Small intestine (tissue), 7 donors: Measurements from ENCODE around the gene LMAN1. TPM values are rescaled to one million over a fixed set of nuclear protein-coding genes. Genes with fewer than 3 reads are reported as not detected.

Experiments
- DNase-seq, 2 donors: peaks; one replicate each; pipeline versions ENCODE4 v3.0.0 to v3.0.0-alpha.2; 2013
- FAIRE-seq: peaks from 2 replicates; lab custom pipeline; 2012; peaks lifted over from hg19 to GRCh38; lab: Jason Lieb, UNC
- H3K27ac ChIP-seq, 3 donors: one replicate each; pipeline ENCODE4 v1.5.1; 2013; ENCODE audit warnings: low read length in 2 of 3, mild to moderate bottlenecking in 2 of 3, control low read depth in 1 of 3, inconsistent platforms in 1 of 3, low read depth in 1 of 3, moderate library complexity in 1 of 3
- H3K27me3 ChIP-seq, 3 donors: one replicate each; pipeline ENCODE4 v1.6.1; 2013; ENCODE audit warnings: low read length in 3 of 3, inconsistent platforms in 1 of 3; ENCODE audit not compliant: control insufficient read depth in 3 of 3, insufficient read depth in 3 of 3
- H3K36me3 ChIP-seq, 3 donors: one replicate each; pipeline ENCODE4 v1.6.1; 2013; ENCODE audit warnings: low read length in 3 of 3, inconsistent platforms in 1 of 3, low read depth in 1 of 3, mild to moderate bottlenecking in 1 of 3, moderate library complexity in 1 of 3; ENCODE audit not compliant: control insufficient read depth in 3 of 3, insufficient read depth in 2 of 3
- H3K4me1 ChIP-seq, 3 donors: one replicate each; pipeline ENCODE4 v1.6.1; 2013; ENCODE audit warnings: low read length in 2 of 3, inconsistent platforms in 1 of 3, low read depth in 1 of 3, mild to moderate bottlenecking in 1 of 3, moderate library complexity in 1 of 3; ENCODE audit not compliant: control insufficient read depth in 3 of 3, insufficient read depth in 2 of 3
- H3K4me3 ChIP-seq, 3 donors: one replicate each; pipeline ENCODE4 v1.5.1; 2013; ENCODE audit warnings: low read length in 3 of 3, control low read depth in 1 of 3, inconsistent platforms in 1 of 3, low read depth in 1 of 3, mild to moderate bottlenecking in 1 of 3, moderate library complexity in 1 of 3
- H3K9me3 ChIP-seq, 2 donors: one replicate each; pipeline ENCODE4 v1.6.1; 2013; ENCODE audit warnings: low read depth in 1 of 2, low read length in 1 of 2; ENCODE audit not compliant: control insufficient read depth in 2 of 2, insufficient read depth in 1 of 2
- WGBS, 3 donors: extraction: QIAGEN DNeasy Blood & Tissue Kit; methylation state at CpG; one replicate each; pipeline ENCODE4 v1.1.7; 2013; 5-methylcytosine and 5-hydroxymethylcytosine counted together
- polyA plus RNA-seq, 4 donors: library from polyadenylated mRNA; stranded (reverse) in 3 of 4; unstranded in 1 of 4; fragments of 200-250 nt in 3 of 4; fragments of 120-200 nt in 1 of 4; gene quantifications; one replicate each; pipeline versions ENCODE4 v1.2.1 to v1.2.3, GENCODE V29; 2013
- donor health status: healthy with polysubstance abuse.
- donor health status: control.
- donor health status: control.
- donor health status: Bipolar disorder and iron deficiency.
- donor health status: healthy.

The LMAN1 gene
- polyA plus RNA-seq, 4 donors = 10.5 to 98.9 (median 22.8) TPM

- H3K9me3 ChIP-seq = no peaks in the 10 kb centered on the region
- FAIRE-seq = no peak
- WGBS, 3 donors = 69 to 75% (median 73%) methylated on average over 5 of the region's 5 CpGs
Observed at GRCh38 chr18:59377613-59378337, 18.7 kb upstream of the LMAN1 start.

DNA sequence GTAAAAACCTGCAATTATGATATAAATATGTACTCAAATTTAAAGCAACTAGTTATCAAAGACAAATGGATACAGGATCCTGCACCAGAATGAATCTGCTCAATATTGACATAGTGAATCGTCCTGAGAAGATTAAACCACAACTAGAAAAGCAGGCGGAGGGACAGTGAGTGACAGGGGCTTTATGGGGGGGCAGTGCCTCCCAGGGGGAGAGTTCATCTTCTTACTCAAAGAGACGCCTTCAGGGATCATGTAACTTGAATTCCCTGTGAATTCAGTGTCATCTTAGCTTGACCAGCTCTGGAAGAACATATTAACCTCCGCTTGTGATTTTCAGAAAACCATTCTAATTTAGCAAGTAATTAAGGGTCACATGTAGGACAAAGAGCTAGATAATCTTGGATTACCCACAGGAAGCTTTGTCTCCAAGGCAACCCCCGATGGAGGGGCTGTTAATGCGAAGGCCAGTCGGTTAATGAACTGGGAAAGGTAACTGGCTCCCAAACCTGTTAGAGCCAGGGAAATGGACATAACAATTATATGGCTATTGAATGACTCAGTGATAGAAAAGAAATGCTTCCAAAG lies 17.4 kb upstream of the LMAN1 start:
- Histone ChIP-seq H3K27ac (no peak overlapping the region), H3K4me1 (no peaks in the 10 kb centered on the region), H3K36me3 (no peaks in the 10 kb centered on the region), H3K4me3 (no peak overlapping the region), H3K27me3 (peaks cover 0 to 4% (median 2%) of the 10 kb centered on the region in 3 donors), H3K9me3 (no peaks in the 10 kb centered on the region)
- FAIRE-seq (no peak), DNase-seq (no peak)
- 55 to 67% (median 59%) methylated on average over 7 of the region's 7 CpGs for WGBS, 3 donors

More at GRCh38 chr18:59377613-59378337, 18.7 kb upstream of the LMAN1 start:
- Histone ChIP-seq H3K36me3 (no peaks in the 10 kb centered on the region), H3K4me1 (no peaks in the 10 kb centered on the region), H3K27ac (no peak overlapping the region), H3K4me3 (no peak overlapping the region), H3K27me3 (peaks cover 0 to 2% (median under 1%) of the 10 kb centered on the region in 3 donors)
- no peak for DNase-seq

DNA sequence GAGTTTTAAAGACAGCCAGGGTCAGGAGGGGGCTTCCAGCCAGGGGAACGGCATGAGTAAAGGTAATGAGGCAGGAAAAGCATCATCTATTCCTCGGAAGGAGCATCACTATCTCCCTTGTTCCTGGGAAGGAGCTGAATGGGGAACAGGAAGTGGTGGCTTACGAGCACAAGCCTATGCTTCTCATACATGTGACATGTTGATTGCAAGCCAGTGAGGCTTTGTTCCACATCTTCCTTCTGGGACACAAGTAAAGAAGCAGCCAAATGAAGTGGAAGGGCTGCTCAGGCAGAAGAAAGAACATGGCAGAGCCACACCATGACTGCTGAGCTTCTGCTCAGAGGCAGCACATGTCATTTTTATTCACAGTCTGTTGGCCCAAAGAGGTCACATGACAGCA lies 15.1 kb upstream of the LMAN1 start:
- 62 to 71% (median 65%) methylated on average over 3 of the region's 3 CpGs for WGBS, 3 donors
- no peaks in the 10 kb centered on the region for H3K36me3 ChIP-seq
- no peak for FAIRE-seq
- H3K9me3 ChIP-seq = no peaks in the 10 kb centered on the region
- no peak overlapping the region for H3K27ac ChIP-seq
- H3K27me3 ChIP-seq = peaks cover 0 to 4% (median 0%) of the 10 kb centered on the region in 3 donors
- no peaks in the 10 kb centered on the region for H3K4me1 ChIP-seq
- no peak overlapping the region for H3K4me3 ChIP-seq
- DNase-seq = no peak

DNA sequence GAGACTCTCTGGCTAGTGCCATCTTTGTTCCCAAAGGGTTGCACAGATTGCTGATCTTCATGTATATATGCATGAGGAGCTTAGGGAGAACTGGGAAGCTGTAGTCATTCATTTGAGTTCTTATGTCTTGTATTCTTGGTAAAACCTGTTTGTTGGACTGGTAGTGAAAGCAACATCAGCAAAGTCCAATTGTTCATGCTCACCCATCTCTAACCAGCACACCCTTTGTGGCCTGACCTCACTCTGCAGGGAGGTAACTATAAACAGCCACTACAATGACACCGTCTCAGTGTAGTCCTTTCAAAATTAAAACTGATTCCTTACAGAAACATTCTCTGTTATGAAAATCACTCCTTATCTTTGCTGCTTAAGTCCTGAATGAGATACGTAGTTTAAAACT lies 13.9 kb upstream of the LMAN1 start:
- Histone ChIP-seq H3K36me3 (no peaks in the 10 kb centered on the region), H3K4me3 (no peak overlapping the region), H3K4me1 (no peaks in the 10 kb centered on the region), H3K27ac (no peak overlapping the region), H3K27me3 (peaks cover 0 to 4% (median 0%) of the 10 kb centered on the region in 3 donors), H3K9me3 (no peaks in the 10 kb centered on the region)
- WGBS, 3 donors = 81 to 87% (median 86%) methylated on average over 2 of the region's 2 CpGs
- FAIRE-seq = no peak
- no peak for DNase-seq

DNA sequence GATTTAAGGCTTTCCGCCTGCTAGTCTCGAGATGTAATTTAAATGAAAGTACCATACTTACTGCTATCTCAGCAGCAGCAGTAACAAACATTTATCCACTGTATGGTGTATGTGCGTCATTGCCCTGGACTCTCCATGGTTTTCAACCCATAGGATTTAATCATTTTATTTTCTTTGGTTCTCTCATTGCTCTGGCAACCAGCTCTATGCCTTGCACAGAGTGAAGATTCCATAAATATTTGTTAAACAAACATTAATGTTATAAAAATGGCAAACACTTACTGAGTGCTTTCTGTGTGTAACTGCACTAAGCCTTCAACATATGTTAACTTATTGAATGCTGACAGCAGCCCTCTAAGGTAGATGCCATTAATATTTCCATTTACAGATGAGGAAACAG lies 1.3 kb upstream of the LMAN1 start:
- H3K4me1 ChIP-seq = peaks cover 0 to 14% (median 0%) of the 10 kb centered on the region in 3 donors
- FAIRE-seq (no peak), DNase-seq (no peak)
- WGBS, 3 donors = 92 to 96% (median 93%) methylated on average over 3 of the region's 3 CpGs
- H3K4me3 ChIP-seq = no peak overlapping the region
- H3K9me3 ChIP-seq = no peaks in the 10 kb centered on the region
- H3K36me3 ChIP-seq = peaks cover 0 to 1% (median 0%) of the 10 kb centered on the region in 3 donors
- no peak overlapping the region for H3K27ac ChIP-seq
- peaks cover 0 to 7% (median 0%) of the 10 kb centered on the region in 3 donors for H3K27me3 ChIP-seq

DNA sequence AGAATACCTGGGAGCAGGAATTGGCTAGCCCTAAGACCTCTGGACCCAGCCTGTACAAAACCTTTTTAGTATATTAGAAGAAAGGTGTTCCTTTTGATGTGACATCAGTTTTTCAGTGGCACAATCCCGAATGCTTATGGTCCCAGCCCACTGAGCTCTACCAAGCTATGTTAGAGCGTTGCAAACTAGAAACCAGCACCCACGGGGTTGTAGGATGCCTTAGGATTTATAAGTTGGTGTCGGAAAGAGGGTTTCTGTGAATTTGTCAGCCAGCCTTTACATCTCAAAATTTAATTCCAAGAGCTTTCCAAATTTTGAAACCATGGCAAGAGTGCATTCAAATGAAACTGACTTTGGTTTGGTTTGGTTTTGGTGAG lies 499 bp upstream of the LMAN1 start:
- DNase-seq (no peak), FAIRE-seq (no peak)
- no peaks in the 10 kb centered on the region for H3K9me3 ChIP-seq
- H3K4me1 ChIP-seq = peaks cover 0 to 14% (median 0%) of the 10 kb centered on the region in 3 donors
- peak overlapping the region in 2 of 3 donors; percentile 47 to 95 for H3K4me3 ChIP-seq
- 4 to 10% (median 10%) methylated on average over 4 of the region's 4 CpGs for WGBS, 3 donors
- peaks cover 0 to 7% (median 0%) of the 10 kb centered on the region in 3 donors for H3K27me3 ChIP-seq
- H3K27ac ChIP-seq = peak overlapping the region in 1 of 3 donors; percentile 58
- H3K36me3 ChIP-seq = peaks cover 0 to 4% (median 3%) of the 10 kb centered on the region in 3 donors

GRCh38 chr18:59358414-59358711 lies 702 bp downstream of the LMAN1 start:
- DNase-seq (no peak), FAIRE-seq (no peak)
- H3K4me1 ChIP-seq = peaks cover 0 to 14% (median 0%) of the 10 kb centered on the region in 3 donors
- H3K9me3 ChIP-seq = no peaks in the 10 kb centered on the region
- peak overlapping the region; percentile 89 to 92 (median 90) for H3K27ac ChIP-seq
- WGBS, 3 donors = 0 to 1% (median 1%) methylated on average over 8 of the region's 8 CpGs
- H3K27me3 ChIP-seq = peaks cover 0 to 7% (median 0%) of the 10 kb centered on the region in 3 donors
- peaks cover 0 to 4% (median 3%) of the 10 kb centered on the region in 3 donors for H3K36me3 ChIP-seq
- peak overlapping the region; percentile 85 to 95 (median 91) for H3K4me3 ChIP-seq

DNA sequence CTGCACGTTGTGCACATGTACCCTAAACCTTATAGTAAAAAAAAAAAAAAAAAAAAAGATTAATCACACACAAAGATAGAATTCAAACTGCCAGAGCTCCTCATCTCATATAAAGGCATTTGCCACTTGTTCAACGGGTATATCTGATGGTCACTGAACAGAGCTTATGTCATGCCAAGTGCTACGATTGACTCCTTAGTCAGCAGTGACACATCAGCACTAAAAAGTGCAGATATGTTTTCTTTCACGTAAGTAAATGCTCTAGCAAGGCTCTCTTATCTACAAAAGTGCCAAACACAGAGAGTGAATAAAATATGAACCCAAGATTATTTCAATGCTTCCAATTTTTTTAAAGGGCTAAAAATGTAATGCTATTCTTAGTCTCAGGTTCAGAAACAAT lies 1.1 kb downstream of the LMAN1 start:
- H3K4me1 ChIP-seq = peaks cover 0 to 14% (median 0%) of the 10 kb centered on the region in 3 donors

More for the DNA sequence above, 1.1 kb downstream of the LMAN1 start:
- DNase-seq (peak; percentile 76 to 84), FAIRE-seq (no peak)
- Histone ChIP-seq H3K9me3 (no peaks in the 10 kb centered on the region), H3K36me3 (peaks cover 0 to 5% (median 4%) of the 10 kb centered on the region in 3 donors), H3K27me3 (peaks cover 0 to 7% (median 0%) of the 10 kb centered on the region in 3 donors), H3K27ac (peak overlapping the region in 1 of 3 donors; percentile 90), H3K4me3 (peak overlapping the region in 2 of 3 donors; percentile 91 to 95)
- 0 to 8% (median 5%) methylated on average over 4 of the region's 4 CpGs for WGBS, 3 donors
